ENCODE results near the gene RUNX3.

- TF ChIP-seq, protein P1, sequence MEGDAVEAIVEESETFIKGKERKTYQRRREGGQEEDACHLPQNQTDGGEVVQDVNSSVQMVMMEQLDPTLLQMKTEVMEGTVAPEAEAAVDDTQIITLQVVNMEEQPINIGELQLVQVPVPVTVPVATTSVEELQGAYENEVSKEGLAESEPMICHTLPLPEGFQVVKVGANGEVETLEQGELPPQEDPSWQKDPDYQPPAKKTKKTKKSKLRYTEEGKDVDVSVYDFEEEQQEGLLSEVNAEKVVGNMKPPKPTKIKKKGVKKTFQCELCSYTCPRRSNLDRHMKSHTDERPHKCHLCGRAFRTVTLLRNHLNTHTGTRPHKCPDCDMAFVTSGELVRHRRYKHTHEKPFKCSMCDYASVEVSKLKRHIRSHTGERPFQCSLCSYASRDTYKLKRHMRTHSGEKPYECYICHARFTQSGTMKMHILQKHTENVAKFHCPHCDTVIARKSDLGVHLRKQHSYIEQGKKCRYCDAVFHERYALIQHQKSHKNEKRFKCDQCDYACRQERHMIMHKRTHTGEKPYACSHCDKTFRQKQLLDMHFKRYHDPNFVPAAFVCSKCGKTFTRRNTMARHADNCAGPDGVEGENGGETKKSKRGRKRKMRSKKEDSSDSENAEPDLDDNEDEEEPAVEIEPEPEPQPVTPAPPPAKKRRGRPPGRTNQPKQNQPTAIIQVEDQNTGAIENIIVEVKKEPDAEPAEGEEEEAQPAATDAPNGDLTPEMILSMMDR (IDR thresholded peaks at IDR 0.05) = no peak
- no peak for TF ChIP-seq POLR2A (IDR thresholded peaks at IDR 0.05)
These were observed 25.1 kb upstream of the RUNX3 start for GRCh38 chr1:24955161-24955560.
